ENCODE results near the gene WDR27.

GRCh38 chr6:169640351-169640852, 61.4 kb downstream of the WDR27 start:
- no peak for TF ChIP-seq POLR2AphosphoS5 (IDR thresholded peaks at IDR 0.05)
- TF ChIP-seq CTCF (IDR thresholded peaks at IDR 0.05; ENCODE audit: poor library complexity, severe bottlenecking) = no peak
- no peak for TF ChIP-seq REST (IDR thresholded peaks at IDR 0.05; ENCODE audit: borderline replicate concordance)
- TF ChIP-seq EP300 (conservative IDR thresholded peaks at IDR 0.05; ENCODE audit: poor library complexity, severe bottlenecking) = no peak
- TF ChIP-seq EZH2 (IDR thresholded peaks at IDR 0.05; ENCODE audit: borderline replicate concordance, insufficient read depth, low read length, poor library complexity, severe bottlenecking) = no peak

Measured in neural cell (in vitro differentiated cells).